GM18505 (cell line): ENCODE results near the gene KLC4.
"Not testable (repeated sequence)": the region's sequence is repeated elsewhere in the genome, so short reads cannot be mapped to it uniquely, and the experiment has no call there.

Source experiments
- ATAC-seq: cut with Tn5 transposase; IDR thresholded peaks from one replicate; pipeline ENCODE4 v1.9.1; 2021; ENCODE audit not compliant: unreplicated experiment
- POLR2A ChIP-seq: IDR thresholded peaks from 4 replicates; pipeline ENCODE4 v1.6.1; 2011; ENCODE audit warnings: borderline replicate concordance; ENCODE audit not compliant: insufficient read depth, insufficient read length; ENCODE audit errors: extremely low read depth

Gene KLC4

GRCh38 chr6:43074847-43075669 lies 15.6 kb downstream of the KLC4 start:
- TF ChIP-seq POLR2A: no peak
- ATAC-seq: no peak

DNA sequence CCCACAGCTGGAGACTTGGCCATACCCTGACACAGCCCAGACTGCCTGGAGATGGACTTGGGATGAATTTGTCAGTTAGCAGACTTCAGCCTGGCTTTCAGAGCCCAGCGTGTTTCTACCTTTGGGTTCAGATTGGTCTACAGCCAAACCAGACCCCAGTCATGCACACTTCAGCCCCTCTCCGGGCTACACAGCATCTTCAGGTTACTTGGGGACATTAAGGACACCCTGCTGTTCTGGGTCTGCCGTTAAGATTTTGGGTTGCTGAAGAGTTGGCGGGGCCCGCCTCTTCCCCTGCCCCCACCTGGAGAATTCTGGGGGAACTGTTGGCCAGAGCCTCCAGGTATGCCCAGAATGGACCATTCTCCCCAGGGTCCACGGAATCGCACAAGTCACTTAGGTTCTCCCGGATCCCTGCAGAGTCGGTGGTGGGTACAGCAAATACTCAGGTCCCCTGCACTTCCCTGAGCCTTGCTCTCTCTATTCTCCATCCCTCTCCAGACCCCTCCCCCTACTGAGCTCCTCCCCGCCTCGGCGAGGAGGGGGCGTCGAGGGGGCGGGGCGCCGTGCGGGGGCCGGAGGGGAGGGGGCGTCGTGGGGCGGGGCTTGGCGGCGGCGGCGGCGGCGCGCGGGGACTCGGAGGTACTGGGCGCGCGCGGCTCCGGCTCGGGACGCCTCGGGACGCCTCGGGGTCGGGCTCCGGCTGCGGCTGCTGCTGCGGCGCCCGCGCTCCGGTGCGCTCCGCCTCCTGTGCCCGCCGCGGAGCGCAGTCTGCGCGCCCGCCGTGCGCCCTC lies 16.4 kb downstream of the KLC4 start, which contains the start of gene PTK7:
PTK7 (plus strand) TSS at position 645 of the 794 bp plus-strand sequence. CDS start 175 bp downstream, outside the sequence.
- no peak for ATAC-seq
- no peak for TF ChIP-seq POLR2A

DNA sequence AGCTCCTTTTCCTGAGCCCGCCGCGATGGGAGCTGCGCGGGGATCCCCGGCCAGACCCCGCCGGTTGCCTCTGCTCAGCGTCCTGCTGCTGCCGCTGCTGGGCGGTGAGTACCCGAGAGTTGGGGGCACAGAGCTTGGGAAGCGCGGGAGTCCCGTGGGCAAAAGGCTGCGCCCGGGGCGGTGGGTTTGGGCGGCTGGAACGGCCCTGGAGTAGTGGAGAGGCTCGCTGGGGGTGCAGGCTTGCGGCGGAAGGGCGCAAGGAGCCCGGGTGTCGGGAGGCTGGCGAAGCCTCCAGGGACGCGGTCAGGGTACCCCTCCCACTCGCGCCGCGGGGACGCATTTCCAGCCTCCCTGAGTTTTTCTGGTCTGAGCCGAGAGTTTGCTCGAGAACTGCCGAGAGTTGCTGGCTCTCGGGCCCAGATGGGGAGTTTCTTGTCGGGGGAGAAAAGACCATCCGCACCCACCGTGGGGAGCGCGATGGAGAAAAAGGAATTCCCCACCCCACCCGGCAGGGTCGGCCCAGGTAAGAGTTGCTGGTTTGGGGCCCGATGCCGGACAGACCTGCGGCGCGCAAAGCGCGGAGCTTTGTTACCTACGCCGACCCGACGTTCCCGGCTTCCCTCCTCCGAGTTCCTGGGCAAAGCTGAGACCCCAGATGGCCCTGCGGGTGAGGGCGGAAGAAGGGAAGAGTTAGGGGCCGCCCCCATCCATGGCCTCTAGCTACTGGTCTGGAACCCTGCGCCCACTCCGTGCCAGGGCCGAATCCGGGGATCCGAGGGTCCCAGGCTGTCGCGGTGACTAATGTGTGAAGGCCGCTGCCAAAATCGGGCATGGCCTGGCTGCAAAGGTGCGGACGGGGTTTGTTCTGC lies 17.3 kb downstream of the KLC4 start:
- ATAC-seq: no peak
- no peak for TF ChIP-seq POLR2A

DNA sequence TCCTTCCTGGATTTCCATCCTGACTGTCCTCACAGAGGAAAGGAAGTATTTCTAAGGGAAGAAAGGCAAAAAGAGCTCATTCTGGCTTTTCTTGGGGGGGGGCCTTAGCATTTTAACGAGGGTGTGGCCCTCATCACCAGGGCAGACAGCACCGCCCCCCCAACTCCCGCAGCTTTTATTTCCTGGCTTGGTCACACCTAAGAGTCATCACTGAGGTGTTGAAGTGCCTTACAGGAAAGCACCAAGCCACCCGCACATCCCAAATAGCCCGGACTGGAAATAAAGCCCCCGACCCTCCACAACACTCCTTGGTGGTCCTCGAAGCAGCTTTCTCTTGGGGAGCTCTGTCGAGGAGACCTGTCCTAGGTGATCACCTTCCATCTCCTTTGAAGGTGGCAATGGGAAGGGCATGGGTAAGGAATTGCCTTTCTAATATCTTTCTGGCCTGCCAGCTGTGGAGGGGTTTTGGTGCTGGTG lies 17.9 kb downstream of the KLC4 start:
- ATAC-seq: no peak
- TF ChIP-seq POLR2A: no peak

- ATAC-seq: no peak
- no peak for TF ChIP-seq POLR2A
Measured at GRCh38 chr6:43077981-43078511, 18.6 kb downstream of the KLC4 start.

GRCh38 chr6:43078691-43079090 lies 19.3 kb downstream of the KLC4 start:
- no peak for ATAC-seq

DNA sequence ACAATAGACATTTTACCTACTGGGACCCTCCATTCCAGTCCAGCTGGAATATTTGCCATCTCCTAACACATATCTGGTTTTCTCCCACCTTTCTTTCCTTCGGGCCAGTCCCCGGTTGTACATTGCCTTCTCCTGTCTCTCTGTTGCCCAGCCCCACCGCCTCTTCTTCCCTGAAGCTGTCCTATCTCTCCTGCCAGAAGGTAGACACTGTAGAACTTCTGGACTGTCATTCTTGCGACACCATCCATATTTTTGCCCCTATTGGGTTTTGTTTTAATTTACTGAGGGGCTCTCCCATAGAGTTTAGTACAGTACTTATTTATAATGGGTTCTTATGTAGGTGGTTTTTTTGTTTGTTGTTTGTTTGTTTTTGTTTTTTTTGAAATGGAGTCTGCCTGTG lies 21.6 kb downstream of the KLC4 start:
- no peak for TF ChIP-seq POLR2A
- no peak for ATAC-seq

More at GRCh38 chr6:43078691-43079090, 19.3 kb downstream of the KLC4 start:
- no peak for TF ChIP-seq POLR2A

GRCh38 chr6:43081922-43082321 lies 22.5 kb downstream of the KLC4 start:
- ATAC-seq: not testable (repeated sequence)

- TF ChIP-seq POLR2A: no peak
- ATAC-seq: no peak
Measured at GRCh38 chr6:43082806-43083655, 23.6 kb downstream of the KLC4 start.

DNA sequence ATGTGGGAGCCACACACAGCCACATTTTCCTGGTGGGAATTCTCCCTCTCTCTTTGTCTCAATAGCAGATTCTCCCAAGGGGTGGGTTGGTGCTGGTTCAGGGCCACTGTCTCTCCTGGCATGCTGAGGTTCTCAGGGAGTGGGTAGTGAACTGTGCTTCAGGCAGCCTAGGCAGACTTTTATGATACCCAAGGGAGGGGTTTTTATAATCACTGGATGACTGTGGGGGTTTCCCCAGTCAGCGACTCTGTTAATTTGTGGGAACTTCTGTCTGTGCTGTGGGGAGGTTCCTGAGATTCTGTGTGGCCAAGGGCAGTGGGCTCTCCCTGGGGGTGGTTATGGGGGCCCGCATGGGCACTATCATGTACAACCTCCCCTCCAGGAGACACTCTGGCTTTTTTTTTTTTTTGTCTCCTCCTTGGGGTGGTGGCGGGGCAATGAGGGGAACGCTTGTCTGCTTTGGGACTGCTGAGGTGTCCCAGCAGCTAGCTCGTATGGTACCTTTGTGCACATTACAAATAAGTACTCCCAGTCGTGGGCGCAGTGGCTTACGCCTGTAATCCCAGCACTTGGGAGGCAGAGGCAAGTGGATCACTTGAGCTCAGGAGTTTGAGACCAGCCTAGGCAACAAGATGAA lies 26.7 kb downstream of the KLC4 start:
- ATAC-seq: no peak
- TF ChIP-seq POLR2A: no peak

DNA sequence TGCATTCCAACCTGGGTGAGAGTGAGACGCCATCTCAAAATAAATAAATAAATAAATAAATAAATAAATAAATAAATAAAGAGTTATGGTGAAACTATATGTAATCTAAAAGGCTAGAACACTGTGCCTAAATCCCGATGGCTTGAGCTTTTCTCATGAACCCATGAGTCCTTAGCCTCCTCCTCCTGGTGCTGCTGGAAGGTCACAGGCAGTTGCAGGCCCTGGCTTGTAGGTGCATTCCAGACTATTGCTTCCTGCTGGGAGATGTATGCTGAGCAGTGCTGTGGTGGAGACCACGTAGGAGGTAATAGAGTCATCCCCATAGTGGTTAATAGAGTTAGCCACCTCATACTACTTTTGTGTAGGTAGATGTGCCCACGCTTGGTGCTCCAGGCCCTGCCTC lies 29.2 kb downstream of the KLC4 start:
- no peak for ATAC-seq
- TF ChIP-seq POLR2A: no peak
